Frontal cortex (tissue), 4 donors: ENCODE data around the gene RAB43. TPM values are rescaled to one million over a fixed set of nuclear protein-coding genes. Genes with fewer than 3 reads are reported as not detected.
"Not testable (repeated sequence)": the region's sequence is repeated elsewhere in the genome, so short reads cannot be mapped to it uniquely, and the experiment has no call there.

Source experiments
- DNase-seq, 2 donors: peaks; one replicate each; pipeline ENCODE4 v3.0.0; 2012; ENCODE audit warnings: low spot score in 2 of 2
- FAIRE-seq: peaks from 2 replicates; lab custom pipeline; 2012; peaks lifted over from hg19 to GRCh38; lab: Jason Lieb, UNC
- total RNA-seq: library from RNA; depleted of rRNA; stranded (reverse); fragments of >200 nt; gene quantifications from one replicate; pipeline ENCODE4 v1.2.3, GENCODE V29; 2014
- donor health status: control.
- donor health status: control.
- donor health status: control.

The RAB43 gene
- total RNA-seq, 1 donor from 2014 or later = 2.0 TPM

- FAIRE-seq = no peak
Measured at GRCh38 chr3:129123314-129124060, 1.9 kb upstream of the RAB43 start.

GRCh38 chr3:129122412-129123011, 908 bp upstream of the RAB43 start:
- peak; percentile 28 to 35 for DNase-seq

More at GRCh38 chr3:129123314-129124060, 1.9 kb upstream of the RAB43 start:
- no peak for DNase-seq

GRCh38 chr3:129121016-129121791, 400 bp downstream of the RAB43 start:
- peak in 1 of 2 donors; percentile 22 for DNase-seq
- no peak for FAIRE-seq

More at GRCh38 chr3:129122412-129123011, 908 bp upstream of the RAB43 start:
- no peak for FAIRE-seq

- FAIRE-seq = no peak
- peak; percentile 63 to 68 for DNase-seq
Measured at GRCh38 chr3:129120254-129121004, 1.2 kb downstream of the RAB43 start.

- FAIRE-seq (no peak), DNase-seq (no peak)
Measured at GRCh38 chr3:129119365-129120100, 2.1 kb downstream of the RAB43 start.

GRCh38 chr3:129118745-129119144, 2.9 kb downstream of the RAB43 start:
- no peak for DNase-seq
- no peak for FAIRE-seq

- DNase-seq (no peak), FAIRE-seq (no peak)
Measured at GRCh38 chr3:129117134-129117533, 4.5 kb downstream of the RAB43 start.

- no peak for FAIRE-seq
- no peak for DNase-seq
Measured at GRCh38 chr3:129116482-129116946, 5.1 kb downstream of the RAB43 start.

- FAIRE-seq (no peak), DNase-seq (no peak)
Measured at GRCh38 chr3:129114455-129114854, 7.1 kb downstream of the RAB43 start.

GRCh38 chr3:129112308-129113052, 9.1 kb downstream of the RAB43 start:
- FAIRE-seq (no peak), DNase-seq (no peak)

GRCh38 chr3:129111076-129111780, 10.4 kb downstream of the RAB43 start:
- FAIRE-seq = not testable (repeated sequence)

GRCh38 chr3:129107793-129108192, 13.8 kb downstream of the RAB43 start:
- FAIRE-seq (no peak), DNase-seq (no peak)

More at GRCh38 chr3:129111076-129111780, 10.4 kb downstream of the RAB43 start:
- not testable (repeated sequence) for DNase-seq

GRCh38 chr3:129106866-129107565, 14.6 kb downstream of the RAB43 start:
- no peak for FAIRE-seq
- no peak for DNase-seq

GRCh38 chr3:129106320-129106719, 15.3 kb downstream of the RAB43 start:
- no peak for FAIRE-seq
- no peak for DNase-seq

GRCh38 chr3:129105862-129106261, 15.7 kb downstream of the RAB43 start:
- DNase-seq (no peak), FAIRE-seq (no peak)

- no peak for DNase-seq
- no peak for FAIRE-seq
Measured at GRCh38 chr3:129104498-129105079, 17.0 kb downstream of the RAB43 start.

- DNase-seq = no peak
- FAIRE-seq = no peak
Measured at GRCh38 chr3:129104051-129104450, 17.6 kb downstream of the RAB43 start.
